Measurements from ENCODE around the gene ANO5.

ANO5 gene

GRCh38 chr11:22192642-22193347 is at the start of gene ANO5:
ANO5 (plus strand) TSS chr11:22193085; CDS start chr11:22193493, 408 bp downstream.
- DNase-seq (ENCODE audit: low read depth in 2 of 2, low spot score in 1 of 2) = no peak

GRCh38 chr11:22151649-22152197 is 41.2 kb upstream of the ANO5 start:
- DNase-seq (ENCODE audit: low read depth in 2 of 2, low spot score in 1 of 2) = no peak

- DNase-seq (ENCODE audit: low read depth in 2 of 2, low spot score in 1 of 2) = no peak
Observed at GRCh38 chr11:22157531-22157930, 35.4 kb upstream of the ANO5 start.

- DNase-seq (ENCODE audit: low read depth in 2 of 2, low spot score in 1 of 2) = no peak
Observed at GRCh38 chr11:22161489-22161888, 31.4 kb upstream of the ANO5 start.

GRCh38 chr11:22162756-22163155 is 30.1 kb upstream of the ANO5 start:
- no peak for DNase-seq (ENCODE audit: low read depth in 2 of 2, low spot score in 1 of 2)

- no peak for DNase-seq (ENCODE audit: low read depth in 2 of 2, low spot score in 1 of 2)
Observed at GRCh38 chr11:22163394-22163797, 29.5 kb upstream of the ANO5 start.

- no peak for DNase-seq (ENCODE audit: low read depth in 2 of 2, low spot score in 1 of 2)
Observed at GRCh38 chr11:22165087-22165486, 27.8 kb upstream of the ANO5 start.

GRCh38 chr11:22165759-22166513 is 26.9 kb upstream of the ANO5 start:
- no peak for DNase-seq (ENCODE audit: low read depth in 2 of 2, low spot score in 1 of 2)

GRCh38 chr11:22169833-22170232 is 23.1 kb upstream of the ANO5 start:
- no peak for DNase-seq (ENCODE audit: low read depth in 2 of 2, low spot score in 1 of 2)

- DNase-seq (ENCODE audit: low read depth in 2 of 2, low spot score in 1 of 2) = no peak
Observed at GRCh38 chr11:22173532-22173931, 19.4 kb upstream of the ANO5 start.

- DNase-seq (ENCODE audit: low read depth in 2 of 2, low spot score in 1 of 2) = no peak
Observed at GRCh38 chr11:22177186-22177585, 15.7 kb upstream of the ANO5 start.

GRCh38 chr11:22179626-22180025 is 13.3 kb upstream of the ANO5 start:
- DNase-seq (ENCODE audit: low read depth in 2 of 2, low spot score in 1 of 2) = no peak

GRCh38 chr11:22180131-22180530 is 12.8 kb upstream of the ANO5 start:
- no peak for DNase-seq (ENCODE audit: low read depth in 2 of 2, low spot score in 1 of 2)

GRCh38 chr11:22189660-22190059 is 3.2 kb upstream of the ANO5 start:
- no peak for DNase-seq (ENCODE audit: low read depth in 2 of 2, low spot score in 1 of 2)

- no peak for DNase-seq (ENCODE audit: low read depth in 2 of 2, low spot score in 1 of 2)
Observed at GRCh38 chr11:22190827-22191463, 1.9 kb upstream of the ANO5 start.

- DNase-seq (ENCODE audit: low read depth in 2 of 2, low spot score in 1 of 2) = no peak
Observed at GRCh38 chr11:22192289-22192641, 620 bp upstream of the ANO5 start.

GRCh38 chr11:22193348-22194051 is 615 bp downstream of the ANO5 start:
- no peak for DNase-seq (ENCODE audit: low read depth in 2 of 2, low spot score in 1 of 2)

- DNase-seq (ENCODE audit: low read depth in 2 of 2, low spot score in 1 of 2) = no peak
Observed at GRCh38 chr11:22194306-22194705, 1.4 kb downstream of the ANO5 start.

GRCh38 chr11:22194907-22195306 is 2.0 kb downstream of the ANO5 start:
- DNase-seq (ENCODE audit: low read depth in 2 of 2, low spot score in 1 of 2) = no peak

- DNase-seq (ENCODE audit: low read depth in 2 of 2, low spot score in 1 of 2) = no peak
Observed at GRCh38 chr11:22197139-22198005, 4.5 kb downstream of the ANO5 start.
